PFSK-1 (cell line): ENCODE measurements around the gene PHLPP1.

Experiments used
- POLR2AphosphoS5 ChIP-seq: IDR thresholded peaks from 2 replicates; pipeline ENCODE4 v1.6.1; 2012; ENCODE audit warnings: low read depth, mild to moderate bottlenecking, control low read depth, low read length, moderate library complexity
- TAF1 ChIP-seq: IDR thresholded peaks from 2 replicates; pipeline ENCODE4 v1.6.1; 2012; ENCODE audit warnings: low read length, control low read depth, borderline replicate concordance; ENCODE audit not compliant: insufficient read depth

GRCh38 chr18:62739911-62740310 is 24.6 kb downstream of the PHLPP1 start:
- TF ChIP-seq POLR2AphosphoS5 (no peak), TAF1 (no peak)
